GM18526 (cell line): ENCODE results near the gene KCNJ6.

Experiments used
- POLR2A ChIP-seq: IDR thresholded peaks from 3 replicates; pipeline ENCODE4 v1.6.1; 2011; ENCODE audit not compliant: insufficient read length; ENCODE audit errors: extremely low read depth

Gene KCNJ6

GRCh38 chr21:37787456-37787855 lies 128.8 kb downstream of the KCNJ6 start:
- TF ChIP-seq POLR2A = no peak

DNA sequence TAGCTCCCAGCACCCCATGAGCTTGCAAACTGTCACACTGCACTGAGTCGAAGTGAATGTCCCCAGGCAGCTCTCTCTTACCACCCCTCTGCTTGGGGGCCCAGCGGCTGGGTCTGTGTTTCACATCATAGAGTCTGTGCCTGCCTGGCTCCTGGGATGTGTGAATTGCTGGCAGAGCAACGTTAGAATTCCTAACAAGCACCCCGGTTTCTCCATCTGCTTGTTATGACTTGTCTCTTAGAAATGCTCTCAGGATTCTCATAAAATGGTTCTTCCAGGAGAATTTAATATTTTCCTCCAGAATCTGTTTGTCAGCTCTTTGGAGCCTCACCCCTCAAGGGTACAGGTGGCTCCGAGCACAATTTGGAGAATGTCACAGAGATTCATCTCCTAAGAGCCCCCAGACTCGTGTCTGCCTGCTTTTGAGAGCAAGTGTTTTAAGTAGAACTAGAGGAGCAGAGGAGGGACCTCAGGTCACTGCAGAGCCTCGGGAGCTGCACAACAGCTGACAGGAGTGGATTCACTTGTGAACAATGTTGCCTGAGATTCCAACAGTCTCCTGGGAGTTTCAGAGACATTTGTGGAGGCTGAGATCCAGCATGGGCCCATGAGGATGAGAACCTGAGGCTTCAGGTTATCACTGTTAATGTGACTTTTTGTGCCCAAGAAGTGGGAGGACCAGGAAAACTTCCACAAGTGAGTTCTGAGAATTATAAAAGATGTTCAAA lies 131.5 kb downstream of the KCNJ6 start:
- TF ChIP-seq POLR2A = no peak

GRCh38 chr21:37783016-37783415 lies 133.2 kb downstream of the KCNJ6 start:
- no peak for TF ChIP-seq POLR2A

DNA sequence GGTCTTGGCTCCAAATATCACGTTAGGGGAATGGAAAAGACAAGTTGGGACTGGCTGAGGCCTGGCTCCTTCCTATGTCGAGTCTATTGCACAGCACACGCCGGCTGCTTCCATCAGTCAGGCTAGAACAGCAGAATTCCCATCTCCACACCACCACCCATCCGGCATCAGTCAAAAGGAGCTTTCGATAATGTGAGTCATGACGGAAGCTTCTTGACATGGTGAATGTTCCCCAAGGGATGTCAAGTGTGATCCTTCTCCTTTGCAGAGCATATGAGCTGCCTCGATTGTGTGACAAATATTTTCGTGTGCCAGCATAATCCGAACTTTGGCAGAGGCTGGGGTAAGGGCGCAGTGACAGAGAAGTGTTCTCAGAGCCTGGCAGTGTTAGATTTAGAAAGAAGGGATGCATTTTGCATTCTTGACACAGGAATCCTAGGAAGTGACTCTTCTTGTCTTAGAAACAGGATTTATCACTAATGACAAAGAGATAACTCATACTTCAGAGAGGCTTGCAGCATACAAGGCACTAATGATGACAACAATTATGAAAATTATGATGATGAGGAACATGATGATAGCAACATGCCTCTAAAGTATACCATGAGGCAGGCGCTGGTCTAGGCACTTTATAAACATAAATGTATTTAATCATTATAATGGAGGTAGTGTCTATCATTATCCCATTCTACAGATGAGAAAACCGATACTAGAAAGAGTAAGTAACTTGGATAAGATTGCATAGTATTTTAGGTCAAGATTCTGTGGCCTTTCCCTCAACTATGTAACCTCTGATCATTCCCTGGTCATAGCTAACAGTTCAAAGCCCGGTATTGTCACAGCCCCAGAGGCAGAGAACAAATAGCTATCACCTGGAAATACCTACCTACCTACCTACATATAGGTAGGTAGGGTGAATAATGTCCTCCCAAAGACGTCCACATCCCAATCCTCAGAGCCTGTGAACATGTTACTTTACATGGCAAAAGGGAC lies 135.0 kb downstream of the KCNJ6 start:
- TF ChIP-seq POLR2A = no peak

DNA sequence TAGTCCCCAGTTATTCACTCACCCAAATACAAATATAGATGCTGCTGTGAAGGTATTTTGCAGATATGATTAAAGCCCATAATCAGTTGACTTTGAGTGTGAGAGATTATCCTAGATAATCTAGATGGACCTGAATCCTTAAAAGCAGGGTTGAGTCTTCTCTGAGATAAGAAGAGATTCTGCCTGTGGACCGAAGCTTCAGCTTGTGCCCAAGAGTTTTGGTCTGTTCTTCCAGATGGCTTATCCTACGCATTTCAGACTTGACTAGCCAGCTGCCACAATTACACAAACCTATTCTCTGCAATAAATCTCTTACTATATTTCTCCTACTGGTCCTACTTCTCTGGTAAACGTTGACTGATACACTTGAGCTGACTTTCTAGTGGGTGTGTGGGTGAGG lies 145.1 kb downstream of the KCNJ6 start:
- TF ChIP-seq POLR2A = no peak

DNA sequence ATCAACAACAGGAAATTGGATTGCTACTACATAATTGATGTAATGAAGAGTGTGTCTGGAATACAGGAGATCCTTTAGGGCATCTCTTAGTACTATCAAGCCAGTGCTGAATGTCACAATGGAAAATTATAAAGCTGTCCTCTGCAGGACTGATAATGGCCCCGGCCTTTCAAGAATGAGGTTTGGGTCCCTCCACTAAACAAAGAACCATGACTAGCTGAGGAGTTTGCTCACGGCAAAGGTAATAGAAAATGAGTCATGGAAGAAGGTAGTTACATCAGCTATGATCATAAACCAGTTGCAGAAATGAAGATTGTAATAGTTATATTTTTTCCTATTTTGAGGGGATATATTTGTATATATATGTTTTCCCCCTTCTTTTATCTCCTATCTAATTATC lies 145.8 kb downstream of the KCNJ6 start:
- no peak for TF ChIP-seq POLR2A

DNA sequence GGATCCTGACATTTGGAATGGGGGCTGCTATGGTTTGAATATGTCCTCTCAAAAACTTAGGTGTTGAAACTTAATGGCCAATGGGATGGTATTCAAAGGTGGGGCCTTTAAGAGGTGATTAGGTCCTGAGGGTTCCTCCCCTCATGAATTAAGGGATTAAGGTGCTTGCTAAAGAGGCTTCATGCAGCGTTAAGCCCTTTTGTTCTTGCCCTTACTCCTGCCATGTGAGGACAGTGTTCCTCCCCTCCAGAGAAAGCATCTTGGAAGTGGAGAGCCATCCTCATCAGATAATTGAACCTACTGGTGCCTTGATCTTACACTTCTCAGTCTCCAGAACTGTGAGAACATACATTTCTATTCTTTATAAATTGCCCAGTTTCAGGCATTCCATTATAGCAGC lies 146.6 kb downstream of the KCNJ6 start:
- TF ChIP-seq POLR2A = no peak

DNA sequence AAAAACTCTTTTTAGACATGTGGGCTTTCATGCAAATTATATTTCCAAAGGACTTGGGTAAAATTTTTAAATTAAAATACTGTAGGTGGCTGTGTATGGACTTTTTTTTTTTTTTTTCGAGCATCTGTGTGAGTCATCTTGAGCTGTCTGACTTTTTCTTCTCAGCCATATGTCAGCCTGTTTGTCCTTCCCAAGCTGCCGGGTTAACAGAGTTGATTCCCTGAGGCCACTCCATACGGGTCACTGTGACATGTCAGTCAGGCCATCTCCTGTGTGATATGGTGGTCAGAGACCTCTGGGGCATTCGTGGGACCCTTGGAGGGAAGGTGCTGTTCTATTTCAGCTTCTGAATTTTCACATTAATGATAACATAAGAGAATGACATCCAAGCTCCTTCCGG lies 148.3 kb downstream of the KCNJ6 start:
- TF ChIP-seq POLR2A = no peak

DNA sequence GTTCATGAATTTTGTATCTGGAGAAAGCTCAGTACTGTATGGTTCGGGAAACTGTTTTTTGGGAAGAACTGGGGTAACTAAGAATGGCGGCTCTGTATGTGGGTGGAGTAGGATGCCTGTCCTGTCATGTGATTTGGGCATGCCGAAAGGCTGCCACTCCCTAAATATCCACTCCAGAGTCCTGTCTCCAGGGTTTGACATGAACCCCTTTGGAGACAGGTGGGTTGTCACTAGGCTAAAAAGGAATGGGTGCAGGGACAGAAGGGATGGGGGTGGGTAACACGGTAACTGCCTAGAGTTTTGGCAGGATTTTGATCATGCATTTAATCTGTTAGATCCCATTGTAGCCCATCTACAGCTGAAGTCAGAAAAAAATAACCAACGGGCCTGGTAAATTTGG lies 150.1 kb downstream of the KCNJ6 start:
- TF ChIP-seq POLR2A = no peak

GRCh38 chr21:37765221-37765900 lies 150.9 kb downstream of the KCNJ6 start:
- no peak for TF ChIP-seq POLR2A

DNA sequence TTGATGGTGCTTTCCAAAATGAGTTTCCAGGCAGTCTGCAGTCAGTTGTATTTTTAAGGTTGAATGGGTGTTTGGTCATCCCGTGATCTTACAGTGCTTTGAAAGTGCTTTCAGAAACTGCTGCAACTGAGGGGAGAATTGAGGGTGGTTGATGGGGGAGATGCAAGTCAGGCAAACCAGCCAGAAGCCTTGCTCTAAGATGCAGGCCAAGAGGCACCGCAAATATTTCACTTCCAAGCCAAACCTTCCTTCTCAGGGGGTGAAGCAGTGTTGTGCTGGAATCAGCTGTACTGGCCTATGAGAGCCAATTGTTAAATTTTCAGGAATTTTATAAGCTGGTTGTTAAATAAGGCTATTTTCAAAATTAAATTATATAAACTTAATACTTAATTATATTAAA lies 151.6 kb downstream of the KCNJ6 start:
- no peak for TF ChIP-seq POLR2A

DNA sequence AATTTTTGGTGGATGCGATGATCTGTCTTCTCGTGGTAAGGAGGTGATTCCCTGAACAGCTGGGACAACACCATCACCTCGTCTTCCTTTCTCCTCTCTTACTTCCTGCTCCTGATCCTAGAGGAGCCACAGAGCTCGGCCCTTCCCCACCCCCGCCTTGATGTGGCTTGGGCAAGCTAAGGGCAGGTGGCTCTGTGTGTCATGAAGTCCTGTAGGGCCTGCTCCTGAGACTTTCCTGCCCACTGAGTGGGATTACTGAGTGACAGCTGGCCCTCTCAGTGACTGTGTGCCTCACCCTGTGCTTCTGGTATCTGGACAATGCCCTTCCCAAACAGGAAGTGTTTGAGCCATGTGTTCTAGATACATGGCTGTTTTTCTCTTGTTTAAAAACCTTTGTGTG lies 153.0 kb downstream of the KCNJ6 start:
- no peak for TF ChIP-seq POLR2A

DNA sequence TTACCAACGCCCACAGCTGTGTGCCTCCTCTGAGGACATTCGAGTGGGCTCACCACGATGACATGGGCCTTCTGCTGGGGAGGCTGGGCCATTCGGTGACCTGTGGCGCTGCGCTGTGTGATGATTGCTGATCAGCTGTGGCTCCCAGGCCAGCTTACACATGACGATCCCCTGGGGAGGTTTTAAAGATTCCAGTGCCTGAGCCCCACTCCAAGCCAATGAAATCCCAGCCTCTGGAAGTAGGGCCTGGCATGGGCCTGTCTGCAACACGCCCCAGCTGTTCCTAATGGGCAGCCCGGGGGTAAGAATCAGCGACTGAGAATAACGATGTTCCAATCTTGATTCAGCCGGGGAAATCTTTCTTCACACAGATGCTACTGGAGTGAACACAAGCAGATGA lies 153.7 kb downstream of the KCNJ6 start:
- no peak for TF ChIP-seq POLR2A

- TF ChIP-seq POLR2A = no peak
Measured at GRCh38 chr21:37759777-37760176, 156.5 kb downstream of the KCNJ6 start.

GRCh38 chr21:37758982-37759381 lies 157.3 kb downstream of the KCNJ6 start:
- TF ChIP-seq POLR2A = no peak
